Neural crest cell (in vitro differentiated cells): Measurements from ENCODE around the gene IGSF10. TPM values are rescaled to one million over a fixed set of nuclear protein-coding genes. Genes with fewer than 3 reads are reported as not detected.

Experiments used
- DNase-seq: peaks from one replicate; pipeline ENCODE4 v3.0.0; 2021; ENCODE audit warnings: low read depth, mixed read lengths, low spot score
- H3K27ac Mint-ChIP-seq: one replicate; pipeline ENCODE4 v1.8.0; 2021; ENCODE audit warnings: mild to moderate bottlenecking, mixed read lengths; ENCODE audit not compliant: unreplicated experiment
- H3K27me3 Mint-ChIP-seq: 2 replicates; pipeline ENCODE4 v1.8.0; 2021; ENCODE audit warnings: low read depth, mild to moderate bottlenecking, mixed read lengths
- H3K36me3 Mint-ChIP-seq: 2 replicates; pipeline ENCODE4 v1.8.0; 2021; ENCODE audit warnings: low read depth, mild to moderate bottlenecking, mixed read lengths
- H3K4me1 Mint-ChIP-seq: 2 replicates; pipeline ENCODE4 v1.8.0; 2021; ENCODE audit warnings: mixed read lengths
- H3K4me3 Mint-ChIP-seq: one replicate; pipeline ENCODE4 v1.8.0; 2021; ENCODE audit warnings: mild to moderate bottlenecking, mixed read lengths
- H3K9me3 Mint-ChIP-seq: 2 replicates; pipeline ENCODE4 v1.8.0; 2021; ENCODE audit warnings: mixed read lengths
- total RNA-seq: library from RNA; stranded (reverse); gene quantifications from 2 replicates; pipeline ENCODE4 v1.2.1, GENCODE V29; 2021
- TF ChIP-seq, protein P1 (sequence below): fragments of 200-600 bp; sonication (generic); conservative IDR thresholded peaks from 2 replicates; pipeline ENCODE4 v1.5.0; 2021; ENCODE audit warnings: antibody characterized with exemption, mild to moderate bottlenecking

IGSF10 gene
- total RNA-seq, 1 donor from 2014 or later = not detected

DNA sequence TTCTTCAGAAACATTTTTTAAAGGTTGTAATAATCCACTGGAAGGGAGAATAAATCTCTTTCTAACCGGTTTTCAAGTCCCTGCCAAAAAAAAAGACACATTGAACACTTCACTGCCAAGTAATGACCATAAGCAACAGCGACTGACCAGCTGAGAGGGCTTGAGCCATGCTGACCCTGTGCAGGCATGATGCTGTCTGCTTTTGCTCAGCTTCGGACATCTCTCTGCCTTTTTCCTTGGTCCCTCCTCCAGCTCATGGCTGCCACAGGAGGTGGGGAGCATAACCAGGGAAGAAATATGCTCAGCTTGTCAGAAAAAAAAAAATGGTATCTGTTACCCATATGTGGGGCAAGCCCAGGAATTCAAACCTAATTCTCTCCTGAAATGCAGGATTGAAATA lies 1.5 kb downstream of the IGSF10 start:
- Mint-ChIP-seq H3K36me3 (no peaks in the 10 kb centered on the region), H3K9me3 (no peaks in the 10 kb centered on the region), H3K27ac (no peak overlapping the region), H3K4me3 (no peak overlapping the region), H3K4me1 (peaks cover 4% of the 10 kb centered on the region), H3K27me3 (peaks cover 47% of the 10 kb centered on the region)
- no peak for DNase-seq
- TF ChIP-seq, protein P1, sequence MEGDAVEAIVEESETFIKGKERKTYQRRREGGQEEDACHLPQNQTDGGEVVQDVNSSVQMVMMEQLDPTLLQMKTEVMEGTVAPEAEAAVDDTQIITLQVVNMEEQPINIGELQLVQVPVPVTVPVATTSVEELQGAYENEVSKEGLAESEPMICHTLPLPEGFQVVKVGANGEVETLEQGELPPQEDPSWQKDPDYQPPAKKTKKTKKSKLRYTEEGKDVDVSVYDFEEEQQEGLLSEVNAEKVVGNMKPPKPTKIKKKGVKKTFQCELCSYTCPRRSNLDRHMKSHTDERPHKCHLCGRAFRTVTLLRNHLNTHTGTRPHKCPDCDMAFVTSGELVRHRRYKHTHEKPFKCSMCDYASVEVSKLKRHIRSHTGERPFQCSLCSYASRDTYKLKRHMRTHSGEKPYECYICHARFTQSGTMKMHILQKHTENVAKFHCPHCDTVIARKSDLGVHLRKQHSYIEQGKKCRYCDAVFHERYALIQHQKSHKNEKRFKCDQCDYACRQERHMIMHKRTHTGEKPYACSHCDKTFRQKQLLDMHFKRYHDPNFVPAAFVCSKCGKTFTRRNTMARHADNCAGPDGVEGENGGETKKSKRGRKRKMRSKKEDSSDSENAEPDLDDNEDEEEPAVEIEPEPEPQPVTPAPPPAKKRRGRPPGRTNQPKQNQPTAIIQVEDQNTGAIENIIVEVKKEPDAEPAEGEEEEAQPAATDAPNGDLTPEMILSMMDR = no peak

DNA sequence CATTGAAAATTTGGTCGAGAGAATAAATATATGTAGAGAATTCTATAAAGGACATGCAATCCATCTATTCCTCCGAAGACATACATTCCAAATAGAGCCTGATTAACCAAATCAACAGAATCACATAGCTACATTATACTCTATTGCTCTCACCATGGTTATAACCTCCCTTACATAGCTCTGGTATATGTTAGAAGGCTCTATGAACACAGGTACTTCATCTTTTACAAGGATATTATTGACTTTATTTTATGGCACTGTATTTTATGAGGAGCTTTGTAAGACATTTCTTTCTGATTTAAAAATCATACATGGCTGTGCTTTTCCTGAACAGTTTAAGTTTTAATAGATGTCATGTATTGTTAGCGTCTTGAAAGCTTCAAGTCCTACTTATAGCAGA lies 4.8 kb downstream of the IGSF10 start:
- Mint-ChIP-seq H3K27ac (no peak overlapping the region), H3K9me3 (no peaks in the 10 kb centered on the region), H3K36me3 (no peaks in the 10 kb centered on the region), H3K4me1 (peaks cover 4% of the 10 kb centered on the region), H3K4me3 (no peak overlapping the region), H3K27me3 (peaks cover 26% of the 10 kb centered on the region)
- TF ChIP-seq, protein P1 = no peak
- DNase-seq = no peak

DNA sequence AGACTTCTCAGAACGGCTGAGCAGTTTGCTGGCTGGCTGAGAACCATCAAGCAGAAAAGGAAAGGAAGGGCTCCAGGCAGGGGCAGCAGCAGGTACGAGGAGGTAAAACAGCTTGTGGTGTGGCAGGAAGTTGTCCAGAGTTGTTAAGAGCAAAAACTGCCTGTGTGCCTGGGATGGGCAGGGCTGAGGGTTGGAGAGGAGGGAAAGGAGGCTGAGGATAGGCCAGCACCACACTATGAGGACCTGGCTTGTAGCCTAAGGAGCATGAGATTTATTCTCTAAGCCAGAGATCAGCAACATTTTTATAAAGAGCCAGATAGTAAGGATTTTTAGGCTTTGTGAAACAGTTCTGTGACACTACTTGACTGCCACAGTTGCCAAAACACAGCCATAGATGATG lies 8.0 kb downstream of the IGSF10 start:
- no peaks in the 10 kb centered on the region for H3K4me1 Mint-ChIP-seq
- DNase-seq = no peak
- TF ChIP-seq, protein P1 = no peak
- no peaks in the 10 kb centered on the region for H3K27me3 Mint-ChIP-seq
- H3K9me3 Mint-ChIP-seq = no peaks in the 10 kb centered on the region
- no peaks in the 10 kb centered on the region for H3K36me3 Mint-ChIP-seq
- no peak overlapping the region for H3K4me3 Mint-ChIP-seq
- no peak overlapping the region for H3K27ac Mint-ChIP-seq

DNA sequence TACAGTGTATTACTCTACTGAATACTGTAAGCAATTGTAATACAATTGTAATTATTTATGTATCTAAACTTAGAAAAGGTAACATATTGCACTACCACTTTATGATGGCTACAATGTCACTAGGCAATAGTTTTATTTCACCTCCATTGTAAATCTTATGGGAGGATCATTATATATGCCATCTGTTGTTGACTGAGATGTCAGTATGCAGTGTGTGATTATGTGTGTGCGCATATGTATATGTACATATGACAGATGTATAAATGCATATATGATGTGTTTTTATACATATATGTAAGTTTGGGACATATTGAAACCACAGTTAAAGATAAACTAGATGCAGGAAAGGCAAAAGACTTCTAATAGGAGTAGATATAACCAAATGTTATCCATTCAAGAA lies 8.5 kb downstream of the IGSF10 start:
- Mint-ChIP-seq H3K36me3 (no peaks in the 10 kb centered on the region), H3K9me3 (no peaks in the 10 kb centered on the region), H3K27me3 (no peaks in the 10 kb centered on the region), H3K27ac (no peak overlapping the region), H3K4me1 (no peaks in the 10 kb centered on the region), H3K4me3 (no peak overlapping the region)
- no peak for DNase-seq
- TF ChIP-seq, protein P1 = no peak

DNA sequence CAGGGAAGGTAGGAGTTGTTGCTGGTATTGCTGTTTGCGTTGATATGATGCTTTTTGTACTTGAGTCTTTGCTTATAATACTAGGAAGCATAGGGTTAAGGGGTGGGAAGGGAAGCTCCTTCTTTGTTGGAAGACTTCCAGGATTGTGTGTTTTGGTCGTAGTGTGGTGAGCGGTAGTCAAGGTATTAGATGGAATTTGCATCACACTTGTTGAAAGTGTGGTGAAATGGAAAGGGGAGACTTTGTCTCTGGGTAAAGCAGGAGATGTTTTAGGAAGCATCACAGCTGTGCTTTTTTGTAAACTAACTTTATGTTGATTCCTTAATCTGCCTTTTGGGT lies 14.9 kb downstream of the IGSF10 start:
- no peak overlapping the region for H3K27ac Mint-ChIP-seq
- H3K4me1 Mint-ChIP-seq = no peaks in the 10 kb centered on the region
- no peak overlapping the region for H3K4me3 Mint-ChIP-seq

More for the DNA sequence above, 14.9 kb downstream of the IGSF10 start:
- no peak for DNase-seq
- Mint-ChIP-seq H3K36me3 (no peaks in the 10 kb centered on the region), H3K27me3 (peaks cover 5% of the 10 kb centered on the region), H3K9me3 (peaks cover 11% of the 10 kb centered on the region)
- TF ChIP-seq, protein P1 = no peak
